PC-3 (cell line): ENCODE results near the gene MT1B. TPM values are rescaled to one million over a fixed set of nuclear protein-coding genes. Genes with fewer than 3 reads are reported as not detected.

Source experiments
- ATAC-seq: fragments of 200-7000 bp; cut with Tn5 transposase; 2 replicates; pipeline ENCODE4 v1.9.1; 2020; ENCODE audit warnings: mild to moderate bottlenecking, moderate library complexity
- BruUV-seq: library from RNA; stranded (reverse); fragments of 400-500 nt; replicated peaks from 2 replicates; lab custom pipeline; 2021; lab: Mats Ljungman, UMichigan
- CTCF ChIA-PET: fragments of 300-600 bp; sonication (Branson Sonifier 250); formaldehyde crosslinking; loops from one replicate; lab custom pipeline; 2022; ENCODE audit warnings: antibody characterized with exemption; lab: Charles Lee
- POLR2A ChIA-PET: fragments of 300-600 bp; sonication (Branson Sonifier 250); formaldehyde crosslinking; loops from one replicate; lab custom pipeline; 2022; ENCODE audit warnings: antibody characterized with exemption; ENCODE audit not compliant: unreplicated experiment; lab: Charles Lee
- DNase-seq: peaks from one replicate; pipeline ENCODE4 v3.0.0-alpha.2; 2015
- H2AFZ ChIP-seq: fragments of 300-600 bp; sonication (generic); 2 replicates; pipeline ENCODE4 v1.6.0; 2016; ENCODE audit warnings: antibody characterized with exemption, low read length
- H3F3A ChIP-seq: fragments of 300-600 bp; sonication (generic); one replicate; pipeline ENCODE4 v1.6.0; 2017; ENCODE audit warnings: antibody characterized with exemption, low read length, control low read depth, mild to moderate bottlenecking; ENCODE audit not compliant: unreplicated experiment
- H3K27ac ChIP-seq: fragments of 300-600 bp; sonication (generic); 2 replicates; pipeline ENCODE4 v1.5.1; 2016; ENCODE audit warnings: mild to moderate bottlenecking, low read length
- H3K27me3 ChIP-seq: fragments of 300-600 bp; sonication (generic); 2 replicates; pipeline ENCODE4 v1.6.1; 2016; ENCODE audit warnings: low read length, mixed read lengths
- H3K36me3 ChIP-seq: fragments of 300-600 bp; sonication (generic); 2 replicates; pipeline ENCODE4 v1.6.1; 2016; ENCODE audit warnings: low read depth, mixed run types, low read length, mixed read lengths
- H3K4me1 ChIP-seq: fragments of 300-600 bp; sonication (generic); 2 replicates; pipeline ENCODE4 v1.5.1; 2016; ENCODE audit warnings: low read length; ENCODE audit not compliant: insufficient read depth
- H3K4me2 ChIP-seq: fragments of 300-600 bp; sonication (generic); 2 replicates; pipeline ENCODE4 v1.6.0; 2016; ENCODE audit warnings: low read length
- H3K4me3 ChIP-seq: fragments of 300-600 bp; sonication (generic); 2 replicates; pipeline ENCODE4 v1.5.1; 2016; ENCODE audit warnings: mild to moderate bottlenecking, low read length, mixed read lengths
- H3K79me2 ChIP-seq: fragments of 300-600 bp; sonication (generic); 2 replicates; pipeline ENCODE4 v1.6.1; 2017; ENCODE audit warnings: low read length, mixed read lengths
- H3K9ac ChIP-seq: fragments of 300-600 bp; sonication (generic); 2 replicates; pipeline ENCODE4 v1.6.0; 2016; ENCODE audit warnings: mild to moderate bottlenecking, low read length
- H3K9me2 ChIP-seq: fragments of 300-600 bp; sonication (generic); replicated peaks from 2 replicates; pipeline ENCODE4 v1.6.1; 2016; ENCODE audit warnings: mixed run types, low read length, mixed read lengths
- H3K9me3 ChIP-seq: fragments of 300-600 bp; sonication (generic); 2 replicates; pipeline ENCODE4 v1.6.1; 2016; ENCODE audit warnings: low read length, mixed read lengths
- H4K20me1 ChIP-seq: fragments of 300-600 bp; sonication (generic); 2 replicates; pipeline ENCODE4 v1.6.1; 2016; ENCODE audit warnings: low read length, mixed read lengths
- EZH2 ChIP-seq: fragments of 300-600 bp; sonication (generic); IDR thresholded peaks from one replicate; pipeline ENCODE4 v1.6.1; 2017; ENCODE audit warnings: antibody characterized with exemption, mild to moderate bottlenecking, low read length; ENCODE audit not compliant: unreplicated experiment
- EZH2phosphoT487 ChIP-seq: fragments of 300-600 bp; sonication (generic); IDR thresholded peaks from 2 replicates; pipeline ENCODE4 v1.6.1; 2018; ENCODE audit warnings: mild to moderate bottlenecking, antibody characterized with exemption, low read length, borderline replicate concordance
- intact Hi-C: fragments of 100-400 bp; cut with micrococcal nuclease; formaldehyde crosslinking; loops from 2 replicates; pipeline ENCODE4 v1.9.0; 2023
- total RNA-seq: library from RNA; depleted of rRNA; stranded (reverse); fragments of >200 nt; gene quantifications from 2 replicates; pipeline ENCODE4 v1.2.3, GENCODE V29; 2014
- TF ChIP-seq, protein P1 (sequence below): fragments of 300-600 bp; sonication (generic); conservative IDR thresholded peaks from 2 replicates; pipeline ENCODE4 v1.5.1; 2017; ENCODE audit warnings: antibody characterized with exemption, low read depth, mild to moderate bottlenecking, low read length

MT1B gene
- total RNA-seq, 1 experiment from 2014 or later = not detected

DNA sequence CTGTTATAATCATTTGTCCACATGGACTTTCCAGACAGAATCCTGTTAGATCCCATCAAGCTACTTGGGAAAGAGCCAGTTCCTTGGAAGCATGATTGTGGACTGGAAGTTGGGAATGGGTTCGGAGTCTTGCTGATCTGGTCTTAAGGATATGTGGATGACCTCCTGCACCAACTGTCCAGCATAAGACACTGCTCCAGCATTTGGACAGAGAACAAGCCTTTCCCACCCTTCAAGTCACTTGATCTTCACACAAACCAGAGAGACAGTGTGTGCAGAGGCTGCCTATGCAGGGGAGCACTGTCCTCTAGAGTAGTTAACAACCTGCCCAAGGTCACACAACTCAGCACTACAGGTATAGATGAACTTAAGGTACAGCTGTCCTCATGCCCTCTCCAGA, 5.8 kb upstream of the MT1B start:
- intact Hi-C loops = no loop called here
- POLR2A ChIA-PET = no interaction called here
- no TSS peak for BruUV-seq

DNA sequence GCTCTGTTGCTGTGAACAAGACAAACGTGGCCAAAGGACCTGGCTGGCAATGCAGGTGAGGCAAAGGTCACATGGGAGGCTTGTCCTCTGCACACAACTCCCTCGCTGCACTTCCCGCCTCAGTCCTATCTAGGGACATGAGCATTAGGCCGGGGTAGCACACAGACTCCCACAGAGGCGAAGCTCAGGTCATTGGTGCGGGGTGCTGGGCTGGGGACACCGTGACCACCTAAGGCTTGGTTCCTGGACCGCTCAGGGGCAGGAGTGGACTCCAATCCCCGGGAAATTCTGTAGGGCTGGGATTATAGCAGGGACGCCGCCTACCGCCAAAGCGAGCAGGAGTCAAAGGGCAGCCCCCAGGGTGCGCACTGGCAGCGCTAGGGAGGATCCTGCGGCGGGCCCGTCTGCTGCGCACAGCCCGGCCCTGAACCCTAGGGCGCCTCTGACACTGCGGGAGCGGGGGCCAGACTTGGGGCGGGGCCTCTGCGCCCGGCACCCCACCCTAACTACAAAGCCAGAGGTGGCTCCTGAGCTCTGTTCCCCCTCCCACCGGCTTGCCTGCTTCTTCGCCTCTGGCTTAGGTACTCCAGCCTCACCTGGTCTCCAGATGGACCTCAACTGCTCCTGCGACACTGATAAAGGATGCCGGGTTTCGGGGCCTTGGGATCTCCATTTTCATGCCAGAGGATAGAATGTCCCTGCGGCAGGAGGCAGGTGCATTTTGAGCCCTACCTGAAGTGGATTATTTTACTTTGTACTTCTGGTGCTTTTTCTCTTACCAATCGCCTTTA, 3.9 kb upstream of the MT1B start:
- no peak overlapping the region for H3K9ac ChIP-seq
- DNase-seq (no peak), ATAC-seq (no peak)
- H3K27ac ChIP-seq = no peak overlapping the region
- POLR2A ChIA-PET = no interaction called here
- no peaks in the 10 kb centered on the region for H3F3A ChIP-seq
- H3K9me3 ChIP-seq = no peaks in the 10 kb centered on the region
- BruUV-seq = no TSS peak
- CTCF ChIA-PET = interaction anchor here (0.5 kb wide), 1 partner anchor 52 kb away, joined by 7 read pairs; no protein-coding TSS in a partner anchor
- no peaks in the 10 kb centered on the region for H3K9me2 ChIP-seq
- intact Hi-C loops = no loop called here
- TF ChIP-seq, protein P1, sequence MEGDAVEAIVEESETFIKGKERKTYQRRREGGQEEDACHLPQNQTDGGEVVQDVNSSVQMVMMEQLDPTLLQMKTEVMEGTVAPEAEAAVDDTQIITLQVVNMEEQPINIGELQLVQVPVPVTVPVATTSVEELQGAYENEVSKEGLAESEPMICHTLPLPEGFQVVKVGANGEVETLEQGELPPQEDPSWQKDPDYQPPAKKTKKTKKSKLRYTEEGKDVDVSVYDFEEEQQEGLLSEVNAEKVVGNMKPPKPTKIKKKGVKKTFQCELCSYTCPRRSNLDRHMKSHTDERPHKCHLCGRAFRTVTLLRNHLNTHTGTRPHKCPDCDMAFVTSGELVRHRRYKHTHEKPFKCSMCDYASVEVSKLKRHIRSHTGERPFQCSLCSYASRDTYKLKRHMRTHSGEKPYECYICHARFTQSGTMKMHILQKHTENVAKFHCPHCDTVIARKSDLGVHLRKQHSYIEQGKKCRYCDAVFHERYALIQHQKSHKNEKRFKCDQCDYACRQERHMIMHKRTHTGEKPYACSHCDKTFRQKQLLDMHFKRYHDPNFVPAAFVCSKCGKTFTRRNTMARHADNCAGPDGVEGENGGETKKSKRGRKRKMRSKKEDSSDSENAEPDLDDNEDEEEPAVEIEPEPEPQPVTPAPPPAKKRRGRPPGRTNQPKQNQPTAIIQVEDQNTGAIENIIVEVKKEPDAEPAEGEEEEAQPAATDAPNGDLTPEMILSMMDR = no peak
- TF ChIP-seq EZH2phosphoT487 (no peak), EZH2 (no peak)
- no peaks in the 10 kb centered on the region for H3K36me3 ChIP-seq
- H3K4me1 ChIP-seq = peaks cover 15% of the 10 kb centered on the region
- no peaks in the 10 kb centered on the region for H3K27me3 ChIP-seq
- no peak overlapping the region for H3K4me3 ChIP-seq
- H4K20me1 ChIP-seq = no peaks in the 10 kb centered on the region
- no peaks in the 10 kb centered on the region for H3K79me2 ChIP-seq
- H2AFZ ChIP-seq = no peak overlapping the region
- no peak overlapping the region for H3K4me2 ChIP-seq

More for the DNA sequence above, 5.8 kb upstream of the MT1B start:
- Histone ChIP-seq H3F3A (no peaks in the 10 kb centered on the region), H3K27ac (no peak overlapping the region), H3K4me2 (no peak overlapping the region), H3K4me3 (no peak overlapping the region), H3K36me3 (no peaks in the 10 kb centered on the region), H3K9me3 (no peaks in the 10 kb centered on the region), H4K20me1 (no peaks in the 10 kb centered on the region), H3K27me3 (no peaks in the 10 kb centered on the region), H2AFZ (no peak overlapping the region), H3K9ac (no peak overlapping the region), H3K4me1 (peaks cover 15% of the 10 kb centered on the region), H3K79me2 (no peaks in the 10 kb centered on the region), H3K9me2 (no peaks in the 10 kb centered on the region)
- ATAC-seq (no peak), DNase-seq (no peak)
- TF ChIP-seq, protein P1 = no peak
- TF ChIP-seq EZH2 (no peak), EZH2phosphoT487 (no peak)
- CTCF ChIA-PET = no interaction called here

DNA sequence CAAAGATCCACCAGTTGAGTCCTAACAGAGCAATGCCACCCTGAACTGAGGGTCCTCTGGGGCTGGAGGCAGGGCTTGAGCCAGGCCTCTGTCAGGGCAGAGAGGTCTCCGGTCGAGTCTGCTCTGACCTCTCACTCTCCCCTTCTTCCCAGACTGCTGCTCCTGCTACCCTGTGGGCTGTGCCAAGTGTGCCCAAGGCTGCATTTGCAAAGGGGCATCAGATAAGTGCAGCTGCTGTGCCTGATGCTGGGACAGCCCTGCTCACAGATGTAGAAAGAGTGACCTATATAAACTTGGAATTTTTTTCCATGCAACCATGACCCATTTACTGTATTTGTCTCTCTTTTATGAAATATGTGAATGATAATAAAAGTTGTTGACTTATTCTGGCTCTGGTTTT, 2.4 kb upstream of the MT1B start:
- intact Hi-C loops = no loop called here
- CTCF ChIA-PET = interaction anchor here (1.0 kb wide), 1 partner anchor 53 kb away, joined by 3 read pairs; no protein-coding TSS in a partner anchor

More for the DNA sequence above, 2.4 kb upstream of the MT1B start:
- peak overlapping the region; percentile 12; the same call in 1 of the 2 replicates for H3K4me2 ChIP-seq
- no peaks in the 10 kb centered on the region for H3K27me3 ChIP-seq
- no peak overlapping the region for H2AFZ ChIP-seq
- H3K9me3 ChIP-seq = no peaks in the 10 kb centered on the region
- no peaks in the 10 kb centered on the region for H3K79me2 ChIP-seq
- H3K27ac ChIP-seq = no peak overlapping the region
- no peak for TF ChIP-seq EZH2phosphoT487
- TF ChIP-seq, protein P1 = no peak
- no peak for TF ChIP-seq EZH2
- no peaks in the 10 kb centered on the region for H4K20me1 ChIP-seq
- no peak for DNase-seq
- H3K9me2 ChIP-seq = no peaks in the 10 kb centered on the region
- H3K9ac ChIP-seq = no peak overlapping the region
- no peak overlapping the region for H3K4me3 ChIP-seq
- POLR2A ChIA-PET = interaction anchor here (0.7 kb wide), 1 partner anchor 1179 kb away, joined by 3 read pairs; no protein-coding TSS in a partner anchor
- peak; percentile 14; the same call in 1 of the 2 replicates for ATAC-seq
- H3F3A ChIP-seq = no peaks in the 10 kb centered on the region
- no peaks in the 10 kb centered on the region for H3K36me3 ChIP-seq
- peaks cover 15% of the 10 kb centered on the region for H3K4me1 ChIP-seq
- no TSS peak for BruUV-seq
